Uterus (tissue), 2 donors: ENCODE results near the gene PDZD8.

Experiments
- POLR2A ChIP-seq, 2 donors: fragments of 450-650 bp; IDR thresholded peaks; one replicate each; pipeline ENCODE4 v1.6.1; 2016; ENCODE audit warnings: antibody characterized with exemption in 2 of 2, mild to moderate bottlenecking in 1 of 2, moderate library complexity in 1 of 2
- TF ChIP-seq, protein P1 (sequence below), 4 experiments: fragments of 200-600 bp in 2 of 4; fragments of 450-650 bp in 2 of 4; sonication (generic) in 2 of 4; IDR thresholded peaks; one replicate each; pipeline ENCODE4 v1.5.1; 2016 to 2019; ENCODE audit warnings: antibody characterized with exemption in 4 of 4, mild to moderate bottlenecking in 2 of 4, moderate library complexity in 1 of 4

GRCh38 chr10:117410557-117410956 lies 35.3 kb upstream of the PDZD8 start:
- TF ChIP-seq, protein P1, sequence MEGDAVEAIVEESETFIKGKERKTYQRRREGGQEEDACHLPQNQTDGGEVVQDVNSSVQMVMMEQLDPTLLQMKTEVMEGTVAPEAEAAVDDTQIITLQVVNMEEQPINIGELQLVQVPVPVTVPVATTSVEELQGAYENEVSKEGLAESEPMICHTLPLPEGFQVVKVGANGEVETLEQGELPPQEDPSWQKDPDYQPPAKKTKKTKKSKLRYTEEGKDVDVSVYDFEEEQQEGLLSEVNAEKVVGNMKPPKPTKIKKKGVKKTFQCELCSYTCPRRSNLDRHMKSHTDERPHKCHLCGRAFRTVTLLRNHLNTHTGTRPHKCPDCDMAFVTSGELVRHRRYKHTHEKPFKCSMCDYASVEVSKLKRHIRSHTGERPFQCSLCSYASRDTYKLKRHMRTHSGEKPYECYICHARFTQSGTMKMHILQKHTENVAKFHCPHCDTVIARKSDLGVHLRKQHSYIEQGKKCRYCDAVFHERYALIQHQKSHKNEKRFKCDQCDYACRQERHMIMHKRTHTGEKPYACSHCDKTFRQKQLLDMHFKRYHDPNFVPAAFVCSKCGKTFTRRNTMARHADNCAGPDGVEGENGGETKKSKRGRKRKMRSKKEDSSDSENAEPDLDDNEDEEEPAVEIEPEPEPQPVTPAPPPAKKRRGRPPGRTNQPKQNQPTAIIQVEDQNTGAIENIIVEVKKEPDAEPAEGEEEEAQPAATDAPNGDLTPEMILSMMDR (IDR thresholded peaks at IDR 0.05): no peak
- TF ChIP-seq POLR2A (IDR thresholded peaks at IDR 0.05): no peak
